Esophagus squamous epithelium (tissue), 4 donors: ENCODE results near the gene SH3PXD2B.

ENCODE experiments used
- CTCF ChIP-seq, 6 experiments: fragments of 450-650 bp in 4 of 6; fragments of 200-600 bp in 2 of 6; sonication (generic) in 2 of 6; IDR thresholded peaks; one replicate each; pipeline ENCODE4 v1.5.1; 2016 to 2019; ENCODE audit warnings: antibody characterized with exemption in 6 of 6, mild to moderate bottlenecking in 4 of 6, moderate library complexity in 4 of 6
- POLR2A ChIP-seq, 4 donors: fragments of 450-650 bp; IDR thresholded peaks; one replicate each; pipeline ENCODE4 v1.6.1; 2017; ENCODE audit warnings: antibody characterized with exemption in 4 of 4, mild to moderate bottlenecking in 4 of 4, moderate library complexity in 3 of 4

GRCh38 chr5:172485511-172486202 lies 31.3 kb upstream of the SH3PXD2B start:
- TF ChIP-seq CTCF (IDR thresholded peaks at IDR 0.05) (no peak), POLR2A (IDR thresholded peaks at IDR 0.05) (no peak)
